Aortic smooth muscle cell (primary cell): ENCODE data around the gene PROK1. TPM values are rescaled to one million over a fixed set of nuclear protein-coding genes. Genes with fewer than 3 reads are reported as not detected.

Source experiments
- total RNA-seq: library from RNA; depleted of rRNA; stranded (reverse); fragments of >200 nt; gene quantifications from 2 replicates; pipeline ENCODE4 v1.2.3, GENCODE V29; 2014

The PROK1 gene
- total RNA-seq = not detected in 2 replicates

DNA sequence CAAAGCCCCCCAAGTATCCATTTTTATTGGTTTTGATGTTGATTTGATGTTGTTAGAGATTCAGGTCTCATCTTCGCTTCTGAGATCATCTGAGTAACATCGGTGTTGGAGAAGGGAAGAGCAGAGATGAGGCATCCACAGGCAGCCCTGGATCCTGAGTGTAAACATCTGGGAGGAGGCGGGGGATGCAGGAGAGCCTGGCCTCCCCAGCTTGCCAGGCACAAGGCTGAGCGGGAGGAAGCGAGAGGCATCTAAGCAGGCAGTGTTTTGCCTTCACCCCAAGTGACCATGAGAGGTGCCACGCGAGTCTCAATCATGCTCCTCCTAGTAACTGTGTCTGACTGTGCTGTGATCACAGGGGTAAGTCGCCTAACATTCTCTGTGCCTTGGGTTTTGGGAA is at the start of gene PROK1:
Gene PROK1, plus strand, starts transcription at position 221 of the 400 bp plus-strand sequence. Its CDS starts 68 bp downstream, at position 289.

DNA sequence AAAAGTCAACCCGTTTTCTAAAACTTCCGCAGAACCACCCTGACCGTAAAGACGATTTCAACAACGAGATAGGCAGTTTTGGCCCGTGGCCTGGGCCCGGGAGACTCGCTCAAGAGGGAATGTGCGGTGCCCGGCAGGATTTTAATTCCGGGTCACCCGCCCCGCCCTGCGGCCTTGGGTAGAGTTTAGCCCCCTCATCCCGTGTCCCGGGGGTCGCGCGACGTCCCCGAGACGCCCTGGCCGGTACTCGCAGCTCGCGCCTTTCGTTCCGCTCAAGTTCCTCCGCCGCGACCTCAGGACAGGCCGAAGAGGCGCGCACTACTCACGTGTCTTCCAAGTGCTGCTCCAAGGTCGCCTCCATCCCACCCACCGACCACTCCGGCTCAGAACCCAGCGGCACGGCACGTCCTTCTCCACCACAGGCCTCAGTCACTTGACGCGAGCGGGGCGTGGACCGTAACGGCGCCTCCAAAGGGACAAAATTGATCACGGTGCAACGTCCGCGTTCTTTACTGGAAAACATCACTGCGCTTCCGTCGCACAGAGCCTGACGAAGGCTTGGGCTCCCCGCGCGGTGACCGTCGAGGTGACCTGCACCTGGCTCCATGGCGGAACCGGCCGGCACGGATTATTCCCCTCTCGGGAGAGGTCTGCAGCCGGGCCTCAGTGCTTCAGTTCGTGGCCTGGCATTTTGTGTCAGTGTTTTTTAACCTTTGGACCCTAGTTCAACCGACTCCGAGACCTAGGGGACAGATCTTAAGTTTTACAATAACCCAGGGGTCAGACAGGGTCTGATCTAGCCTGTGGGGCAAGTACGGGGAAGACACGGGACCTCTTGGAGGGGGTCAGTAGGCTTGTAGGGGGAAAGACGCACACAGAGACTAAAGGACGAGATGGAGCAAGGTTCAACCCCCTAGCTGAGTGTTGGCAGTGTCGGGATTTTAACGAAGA is 43.4 kb upstream of the PROK1 start, which contains the start of gene LAMTOR5:
Gene LAMTOR5, minus strand, starts transcription at position 435 of the 951 bp plus-strand sequence. Its CDS starts 74 bp downstream, at position 361.

Other genes starting within 250 kb of the PROK1 start
- 1.1 TPM in 2 replicates for gene KCNC4, start 240.8 kb upstream of the PROK1 start, total RNA-seq
- 24.5 and 37.1 TPM in 2 replicates for gene RBM15, start 111.8 kb upstream of the PROK1 start, total RNA-seq
- gene SLC16A4, start 60.1 kb upstream of the PROK1 start, total RNA-seq = 109 and 150 TPM in 2 replicates
- gene LAMTOR5, start 43.5 kb upstream of the PROK1 start, total RNA-seq = 43.9 and 67.9 TPM in 2 replicates
- gene KCNA10, start 68.0 kb downstream of the PROK1 start, total RNA-seq = not detected in 2 replicates
- not detected in 2 replicates for gene KCNA2, start 155.2 kb downstream of the PROK1 start, total RNA-seq
- not detected in 2 replicates for gene KCNA3, start 223.8 kb downstream of the PROK1 start, total RNA-seq